GM23338 (cell line): Measurements from ENCODE around the gene TLR7. TPM values are rescaled to one million over a fixed set of nuclear protein-coding genes. Genes with fewer than 3 reads are reported as not detected.

Experiments
- ATAC-seq: fragments of 200-7000 bp; cut with Tn5 transposase; 3 replicates; pipeline ENCODE4 v1.9.1; 2020
- DNase-seq: peaks from one replicate; pipeline ENCODE4 v3.0.0-alpha.2; 2015; ENCODE audit warnings: low spot score
- H2AFZ ChIP-seq: fragments of 200-600 bp; sonication (generic); 2 replicates; pipeline ENCODE4 v1.8.0; 2016; ENCODE audit warnings: antibody characterized with exemption, mild to moderate bottlenecking, moderate library complexity
- H3F3A ChIP-seq: fragments of 200-600 bp; sonication (generic); replicated peaks from 2 replicates; pipeline ENCODE4 v1.8.0; 2017; ENCODE audit warnings: antibody characterized with exemption, mixed run types, low read depth
- H3K27ac ChIP-seq: fragments of 200-600 bp; sonication (generic); 2 replicates; pipeline ENCODE4 v1.6.1; 2016; ENCODE audit warnings: low read depth
- H3K27me3 ChIP-seq: fragments of 200-600 bp; sonication (generic); 2 replicates; pipeline ENCODE4 v1.8.0; 2016; ENCODE audit warnings: mild to moderate bottlenecking, mixed run types, moderate library complexity; ENCODE audit not compliant: insufficient read depth
- H3K36me3 ChIP-seq: fragments of 200-600 bp; sonication (generic); 2 replicates; pipeline ENCODE4 v1.8.0; 2016; ENCODE audit warnings: mild to moderate bottlenecking; ENCODE audit not compliant: insufficient read depth
- H3K4me1 ChIP-seq: fragments of 200-600 bp; sonication (generic); 2 replicates; pipeline ENCODE4 v1.8.0; 2016; ENCODE audit warnings: mild to moderate bottlenecking, moderate library complexity; ENCODE audit not compliant: insufficient read depth
- H3K4me2 ChIP-seq: fragments of 200-600 bp; sonication (generic); 2 replicates; pipeline ENCODE4 v1.7.1; 2017; ENCODE audit warnings: mixed run types
- H3K4me3 ChIP-seq: fragments of 200-600 bp; sonication (generic); 2 replicates; pipeline ENCODE4 v1.6.1; 2016; ENCODE audit warnings: mixed run types
- H3K79me2 ChIP-seq: fragments of 200-600 bp; sonication (generic); replicated peaks from 2 replicates; pipeline ENCODE4 v1.8.0; 2017; ENCODE audit warnings: mild to moderate bottlenecking; ENCODE audit not compliant: insufficient read depth
- H3K9me2 ChIP-seq: fragments of 200-600 bp; sonication (generic); 2 replicates; pipeline ENCODE4 v1.8.0; 2017; ENCODE audit not compliant: insufficient read depth
- H4K20me1 ChIP-seq: fragments of 200-600 bp; sonication (generic); replicated peaks from 2 replicates; pipeline ENCODE4 v1.8.0; 2017; ENCODE audit warnings: mild to moderate bottlenecking; ENCODE audit not compliant: insufficient read depth
- H3K27ac Mint-ChIP-seq: 2 replicates; pipeline ENCODE4 v1.8.0; 2020; ENCODE audit warnings: inconsistent platforms, mild to moderate bottlenecking, moderate library complexity, mixed read lengths
- H3K27me3 Mint-ChIP-seq: 3 replicates; pipeline ENCODE4 v1.8.0; 2022; ENCODE audit warnings: low read depth, mild to moderate bottlenecking, moderate library complexity, mixed read lengths, inconsistent platforms; ENCODE audit not compliant: insufficient read depth, poor library complexity
- H3K36me3 Mint-ChIP-seq: 3 replicates; pipeline ENCODE4 v1.8.0; 2021; ENCODE audit warnings: low read depth, mild to moderate bottlenecking, inconsistent platforms, moderate library complexity, mixed read lengths
- H3K4me1 Mint-ChIP-seq: 3 replicates; pipeline ENCODE4 v1.8.0; 2020; ENCODE audit warnings: mild to moderate bottlenecking, inconsistent platforms, mixed read lengths
- H3K4me3 Mint-ChIP-seq: 3 replicates; pipeline ENCODE4 v1.8.0; 2021; ENCODE audit warnings: moderate library complexity, mild to moderate bottlenecking, inconsistent platforms, mixed read lengths
- H3K9me3 Mint-ChIP-seq: 3 replicates; pipeline ENCODE4 v1.8.0; 2020; ENCODE audit warnings: moderate library complexity, mild to moderate bottlenecking, inconsistent platforms, mixed read lengths
- EZH2phosphoT487 ChIP-seq: fragments of 200-600 bp; sonication (generic); IDR thresholded peaks from one replicate; pipeline ENCODE4 v1.8.1; 2018; ENCODE audit warnings: antibody characterized with exemption; ENCODE audit not compliant: unreplicated experiment
- NANOG ChIP-seq: IDR thresholded peaks from 2 replicates; pipeline ENCODE4 v1.6.1; 2016; ENCODE audit warnings: antibody characterized with exemption, borderline replicate concordance
- STAT1 ChIP-seq: IDR thresholded peaks from one replicate; pipeline ENCODE4 v1.6.1; 2016; ENCODE audit warnings: antibody characterized with exemption; ENCODE audit not compliant: unreplicated experiment
- ZNF331 ChIP-seq: fragments of 250-450 bp; sonication (Bioruptor Pico); IDR thresholded peaks from 2 replicates; pipeline ENCODE4 v1.5.0; 2020; ENCODE audit warnings: low read depth, mild to moderate bottlenecking, moderate library complexity
- polyA plus RNA-seq: library from polyadenylated mRNA; unstranded; fragments of >200 nt; fragmentation: Nextera tagmentation; extraction: Ambion mirVana; gene quantifications from 2 replicates; pipeline ENCODE4 v1.2.1, GENCODE V29; 2016
- total RNA-seq: library from RNA; depleted of rRNA; stranded (reverse); fragments of >200 nt; shearing (Covaris generic); gene quantifications from 2 replicates; pipeline ENCODE4 v1.2.3, GENCODE V29; 2014
- TF ChIP-seq, protein P1 (sequence below): fragments of 250-450 bp; sonication (Bioruptor Pico); IDR thresholded peaks from 2 replicates; pipeline ENCODE4 v1.5.0; 2020; ENCODE audit warnings: mild to moderate bottlenecking, moderate library complexity
- TF ChIP-seq, protein P2 (sequence below): IDR thresholded peaks from one replicate; pipeline ENCODE4 v1.6.1; 2018; ENCODE audit warnings: antibody characterized with exemption; ENCODE audit not compliant: unreplicated experiment

TLR7 gene
- total and polyA plus RNA-seq, 2 experiments from 2014 or later = not detected

DNA sequence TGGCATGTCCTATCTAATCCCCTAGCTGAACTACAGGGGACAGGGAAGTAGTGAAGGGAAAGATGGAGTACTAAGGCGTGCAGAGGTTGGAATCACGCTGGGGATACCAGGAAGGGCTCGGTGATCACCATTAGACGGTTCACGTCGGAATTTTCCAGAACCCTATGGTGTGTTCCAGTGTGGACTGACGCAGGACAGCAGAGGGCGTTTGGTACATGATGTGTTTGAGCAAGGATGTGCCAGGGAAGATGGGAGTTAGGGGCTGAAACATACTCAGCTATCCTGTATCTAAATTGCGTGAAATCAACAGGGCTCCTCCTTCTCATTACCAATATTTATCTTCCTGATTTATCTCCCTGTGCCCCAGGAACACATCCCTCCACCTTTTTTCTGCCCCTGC is 41.9 kb upstream of the TLR7 start (continued):
- TF ChIP-seq, protein P1, sequence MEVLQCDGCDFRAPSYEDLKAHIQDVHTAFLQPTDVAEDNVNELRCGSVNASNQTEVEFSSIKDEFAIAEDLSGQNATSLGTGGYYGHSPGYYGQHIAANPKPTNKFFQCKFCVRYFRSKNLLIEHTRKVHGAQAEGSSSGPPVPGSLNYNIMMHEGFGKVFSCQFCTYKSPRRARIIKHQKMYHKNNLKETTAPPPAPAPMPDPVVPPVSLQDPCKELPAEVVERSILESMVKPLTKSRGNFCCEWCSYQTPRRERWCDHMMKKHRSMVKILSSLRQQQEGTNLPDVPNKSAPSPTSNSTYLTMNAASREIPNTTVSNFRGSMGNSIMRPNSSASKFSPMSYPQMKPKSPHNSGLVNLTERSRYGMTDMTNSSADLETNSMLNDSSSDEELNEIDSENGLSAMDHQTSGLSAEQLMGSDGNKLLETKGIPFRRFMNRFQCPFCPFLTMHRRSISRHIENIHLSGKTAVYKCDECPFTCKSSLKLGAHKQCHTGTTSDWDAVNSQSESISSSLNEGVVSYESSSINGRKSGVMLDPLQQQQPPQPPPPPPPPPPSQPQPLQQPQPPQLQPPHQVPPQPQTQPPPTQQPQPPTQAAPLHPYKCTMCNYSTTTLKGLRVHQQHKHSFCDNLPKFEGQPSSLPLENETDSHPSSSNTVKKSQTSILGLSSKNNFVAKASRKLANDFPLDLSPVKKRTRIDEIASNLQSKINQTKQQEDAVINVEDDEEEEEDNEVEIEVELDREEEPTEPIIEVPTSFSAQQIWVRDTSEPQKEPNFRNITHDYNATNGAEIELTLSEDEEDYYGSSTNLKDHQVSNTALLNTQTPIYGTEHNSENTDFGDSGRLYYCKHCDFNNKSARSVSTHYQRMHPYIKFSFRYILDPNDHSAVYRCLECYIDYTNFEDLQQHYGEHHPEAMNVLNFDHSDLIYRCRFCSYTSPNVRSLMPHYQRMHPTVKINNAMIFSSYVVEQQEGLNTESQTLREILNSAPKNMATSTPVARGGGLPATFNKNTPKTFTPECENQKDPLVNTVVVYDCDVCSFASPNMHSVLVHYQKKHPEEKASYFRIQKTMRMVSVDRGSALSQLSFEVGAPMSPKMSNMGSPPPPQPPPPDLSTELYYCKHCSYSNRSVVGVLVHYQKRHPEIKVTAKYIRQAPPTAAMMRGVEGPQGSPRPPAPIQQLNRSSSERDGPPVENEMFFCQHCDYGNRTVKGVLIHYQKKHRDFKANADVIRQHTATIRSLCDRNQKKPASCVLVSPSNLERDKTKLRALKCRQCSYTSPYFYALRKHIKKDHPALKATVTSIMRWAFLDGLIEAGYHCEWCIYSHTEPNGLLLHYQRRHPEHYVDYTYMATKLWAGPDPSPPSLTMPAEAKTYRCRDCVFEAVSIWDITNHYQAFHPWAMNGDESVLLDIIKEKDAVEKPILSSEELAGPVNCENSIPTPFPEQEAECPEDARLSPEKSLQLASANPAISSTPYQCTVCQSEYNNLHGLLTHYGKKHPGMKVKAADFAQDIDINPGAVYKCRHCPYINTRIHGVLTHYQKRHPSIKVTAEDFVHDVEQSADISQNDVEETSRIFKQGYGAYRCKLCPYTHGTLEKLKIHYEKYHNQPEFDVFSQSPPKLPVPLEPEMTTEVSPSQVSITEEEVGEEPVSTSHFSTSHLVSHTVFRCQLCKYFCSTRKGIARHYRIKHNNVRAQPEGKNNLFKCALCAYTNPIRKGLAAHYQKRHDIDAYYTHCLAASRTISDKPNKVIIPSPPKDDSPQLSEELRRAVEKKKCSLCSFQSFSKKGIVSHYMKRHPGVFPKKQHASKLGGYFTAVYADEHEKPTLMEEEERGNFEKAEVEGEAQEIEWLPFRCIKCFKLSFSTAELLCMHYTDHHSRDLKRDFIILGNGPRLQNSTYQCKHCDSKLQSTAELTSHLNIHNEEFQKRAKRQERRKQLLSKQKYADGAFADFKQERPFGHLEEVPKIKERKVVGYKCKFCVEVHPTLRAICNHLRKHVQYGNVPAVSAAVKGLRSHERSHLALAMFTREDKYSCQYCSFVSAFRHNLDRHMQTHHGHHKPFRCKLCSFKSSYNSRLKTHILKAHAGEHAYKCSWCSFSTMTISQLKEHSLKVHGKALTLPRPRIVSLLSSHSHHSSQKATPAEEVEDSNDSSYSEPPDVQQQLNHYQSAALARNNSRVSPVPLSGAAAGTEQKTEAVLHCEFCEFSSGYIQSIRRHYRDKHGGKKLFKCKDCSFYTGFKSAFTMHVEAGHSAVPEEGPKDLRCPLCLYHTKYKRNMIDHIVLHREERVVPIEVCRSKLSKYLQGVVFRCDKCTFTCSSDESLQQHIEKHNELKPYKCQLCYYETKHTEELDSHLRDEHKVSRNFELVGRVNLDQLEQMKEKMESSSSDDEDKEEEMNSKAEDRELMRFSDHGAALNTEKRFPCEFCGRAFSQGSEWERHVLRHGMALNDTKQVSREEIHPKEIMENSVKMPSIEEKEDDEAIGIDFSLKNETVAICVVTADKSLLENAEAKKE (CRISPR knock-in tag) = no peak
- TF ChIP-seq NANOG (no peak), EZH2phosphoT487 (no peak)

DNA sequence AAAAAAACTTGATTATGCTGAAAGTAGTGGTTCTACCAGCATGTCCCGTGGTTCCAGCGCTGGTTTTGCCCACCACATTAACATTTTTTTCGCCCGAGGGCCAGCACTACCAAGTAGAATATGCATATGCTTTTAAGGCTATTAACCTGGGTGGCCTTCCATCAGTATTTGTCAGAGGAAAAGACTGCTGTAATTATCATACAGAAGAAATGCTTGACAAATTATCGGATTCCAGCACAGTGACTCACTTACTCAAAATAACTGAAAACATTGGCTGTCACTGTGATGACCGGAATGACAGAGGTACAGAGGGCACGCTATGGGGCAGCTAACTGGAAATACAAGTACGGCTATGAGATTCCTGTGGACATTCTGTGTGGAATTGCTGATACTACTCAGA is 41.1 kb upstream of the TLR7 start:
- Histone ChIP-seq H3K4me2 (no peak overlapping the region), H2AFZ (no peak overlapping the region), H3F3A (no peaks in the 10 kb centered on the region), H3K79me2 (no peaks in the 10 kb centered on the region), H3K27ac (no peak overlapping the region), H3K27me3 (no peaks in the 10 kb centered on the region), H3K4me1 (no peaks in the 10 kb centered on the region), H4K20me1 (no peaks in the 10 kb centered on the region), H3K4me3 (no peak overlapping the region), H3K36me3 (no peaks in the 10 kb centered on the region), H3K9me2 (no peaks in the 10 kb centered on the region)
- H3K36me3 Mint-ChIP-seq = peaks cover 35% of the 10 kb centered on the region
- no peaks in the 10 kb centered on the region; the same call in 2 of the 3 replicates for H3K9me3 Mint-ChIP-seq
- H3K4me3 Mint-ChIP-seq = no peak overlapping the region
- ATAC-seq (no peak), DNase-seq (no peak)
- no peak overlapping the region for H3K27ac Mint-ChIP-seq
- H3K4me1 Mint-ChIP-seq = no peaks in the 10 kb centered on the region
- no peaks in the 10 kb centered on the region for H3K27me3 Mint-ChIP-seq
- TF ChIP-seq ZNF331 (CRISPR knock-in tag) (no peak), STAT1 (no peak), NANOG (no peak)
- TF ChIP-seq, protein P2, sequence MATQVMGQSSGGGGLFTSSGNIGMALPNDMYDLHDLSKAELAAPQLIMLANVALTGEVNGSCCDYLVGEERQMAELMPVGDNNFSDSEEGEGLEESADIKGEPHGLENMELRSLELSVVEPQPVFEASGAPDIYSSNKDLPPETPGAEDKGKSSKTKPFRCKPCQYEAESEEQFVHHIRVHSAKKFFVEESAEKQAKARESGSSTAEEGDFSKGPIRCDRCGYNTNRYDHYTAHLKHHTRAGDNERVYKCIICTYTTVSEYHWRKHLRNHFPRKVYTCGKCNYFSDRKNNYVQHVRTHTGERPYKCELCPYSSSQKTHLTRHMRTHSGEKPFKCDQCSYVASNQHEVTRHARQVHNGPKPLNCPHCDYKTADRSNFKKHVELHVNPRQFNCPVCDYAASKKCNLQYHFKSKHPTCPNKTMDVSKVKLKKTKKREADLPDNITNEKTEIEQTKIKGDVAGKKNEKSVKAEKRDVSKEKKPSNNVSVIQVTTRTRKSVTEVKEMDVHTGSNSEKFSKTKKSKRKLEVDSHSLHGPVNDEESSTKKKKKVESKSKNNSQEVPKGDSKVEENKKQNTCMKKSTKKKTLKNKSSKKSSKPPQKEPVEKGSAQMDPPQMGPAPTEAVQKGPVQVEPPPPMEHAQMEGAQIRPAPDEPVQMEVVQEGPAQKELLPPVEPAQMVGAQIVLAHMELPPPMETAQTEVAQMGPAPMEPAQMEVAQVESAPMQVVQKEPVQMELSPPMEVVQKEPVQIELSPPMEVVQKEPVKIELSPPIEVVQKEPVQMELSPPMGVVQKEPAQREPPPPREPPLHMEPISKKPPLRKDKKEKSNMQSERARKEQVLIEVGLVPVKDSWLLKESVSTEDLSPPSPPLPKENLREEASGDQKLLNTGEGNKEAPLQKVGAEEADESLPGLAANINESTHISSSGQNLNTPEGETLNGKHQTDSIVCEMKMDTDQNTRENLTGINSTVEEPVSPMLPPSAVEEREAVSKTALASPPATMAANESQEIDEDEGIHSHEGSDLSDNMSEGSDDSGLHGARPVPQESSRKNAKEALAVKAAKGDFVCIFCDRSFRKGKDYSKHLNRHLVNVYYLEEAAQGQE = no peak
- TF ChIP-seq, protein P1 (CRISPR knock-in tag) = no peak
